ENCODE measurements around the gene STPG2.
"Not testable (repeated sequence)": the region's sequence is repeated elsewhere in the genome, so short reads cannot be mapped to it uniquely, and the experiment has no call there.

Gene STPG2

GRCh38 chr4:97938141-97938540 is 205.1 kb downstream of the STPG2 start:
- DNase-seq: no peak

- no peak for DNase-seq
Measured at GRCh38 chr4:97924341-97924958, 218.8 kb downstream of the STPG2 start.

GRCh38 chr4:97923096-97923495 is 220.2 kb downstream of the STPG2 start:
- no peak for DNase-seq

GRCh38 chr4:97917115-97917514 is 226.2 kb downstream of the STPG2 start:
- no peak for DNase-seq

- no peak for DNase-seq
Measured at GRCh38 chr4:97912156-97912555, 231.1 kb downstream of the STPG2 start.

GRCh38 chr4:97911236-97911906 is 231.9 kb downstream of the STPG2 start:
- no peak for DNase-seq

- no peak for DNase-seq
Measured at GRCh38 chr4:97910005-97910404, 233.3 kb downstream of the STPG2 start.

GRCh38 chr4:97903436-97904189 is 239.7 kb downstream of the STPG2 start:
- not testable (repeated sequence) for DNase-seq

GRCh38 chr4:97900229-97900628 is 243.0 kb downstream of the STPG2 start:
- no peak for DNase-seq

GRCh38 chr4:97892592-97893266 is 250.5 kb downstream of the STPG2 start:
- DNase-seq: no peak

GRCh38 chr4:97879942-97880341 is 263.3 kb downstream of the STPG2 start:
- DNase-seq: no peak

GRCh38 chr4:97868097-97868496 is 275.2 kb downstream of the STPG2 start:
- DNase-seq: no peak

GRCh38 chr4:97867557-97868091 is 275.7 kb downstream of the STPG2 start:
- DNase-seq: no peak

- no peak for DNase-seq
Measured at GRCh38 chr4:97866821-97867556, 276.3 kb downstream of the STPG2 start.

GRCh38 chr4:97851115-97851514 is 292.2 kb downstream of the STPG2 start:
- DNase-seq: no peak

- DNase-seq: no peak
Measured at GRCh38 chr4:97845758-97846157, 297.5 kb downstream of the STPG2 start.

- no peak for DNase-seq
Measured at GRCh38 chr4:97841512-97841911, 301.8 kb downstream of the STPG2 start.

- DNase-seq: no peak
Measured at GRCh38 chr4:97836662-97837061, 306.6 kb downstream of the STPG2 start.

GRCh38 chr4:97828646-97829045 is 314.6 kb downstream of the STPG2 start:
- DNase-seq: no peak

- no peak for DNase-seq
Measured at GRCh38 chr4:97819294-97819693, 324.0 kb downstream of the STPG2 start.

GRCh38 chr4:97812768-97813167 is 330.5 kb downstream of the STPG2 start:
- DNase-seq: no peak

GRCh38 chr4:97786306-97786920 is 356.9 kb downstream of the STPG2 start:
- DNase-seq: no peak

Data from hematopoietic multipotent progenitor cell treated with erythropoietin and hydrocortisone succinate and interleukin-3 and kit ligand, for 8 days (in vitro differentiated cells).